ENCODE measurements around the gene NR2C2. TPM values are rescaled to one million over a fixed set of nuclear protein-coding genes. Genes with fewer than 3 reads are reported as not detected.
A peak's percentile ranks its signal among the peaks of the same experiment; 100 is the strongest.

The NR2C2 gene
- total RNA-seq, 1 donor from 2014 or later: 56.0 TPM

DNA sequence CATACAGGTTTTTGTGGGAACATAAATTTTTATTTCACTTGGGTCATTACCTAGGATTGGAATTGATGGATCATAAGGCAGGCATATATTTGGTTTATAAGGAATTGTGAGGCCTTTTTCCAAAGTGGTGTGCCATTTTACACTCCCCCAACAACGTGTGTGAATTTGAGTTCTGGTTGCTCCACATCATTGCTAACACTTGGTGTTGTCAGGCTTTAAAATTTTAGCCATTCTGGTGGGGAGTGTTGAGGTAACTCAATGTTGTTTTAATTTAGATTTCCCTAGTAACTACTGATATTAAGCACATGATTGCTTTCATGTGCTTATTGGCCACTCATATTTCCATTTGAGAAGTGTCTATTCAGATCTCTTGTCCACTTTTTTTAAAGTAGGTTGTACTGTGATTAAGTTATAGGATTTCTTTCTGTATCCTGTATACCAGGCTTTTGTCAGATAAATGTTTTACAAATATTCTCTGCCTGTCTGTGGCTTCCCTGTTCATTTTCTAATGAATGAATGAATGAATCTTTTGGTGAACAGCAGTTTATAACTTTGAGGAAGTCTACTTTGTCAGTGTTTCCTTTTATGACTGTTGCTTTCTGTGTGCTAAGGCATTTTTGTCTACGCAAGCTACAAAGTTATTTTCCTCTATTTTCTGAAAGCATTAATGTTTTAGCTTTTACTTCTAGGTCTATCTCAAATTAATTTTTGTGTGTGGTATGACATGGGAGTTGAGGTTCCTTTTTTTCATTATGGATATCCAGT lies 17.9 kb upstream of the NR2C2 start:
- H3K4me3 Mint-ChIP-seq (ENCODE audit: low read depth): no peak overlapping the region
- H3K27me3 Mint-ChIP-seq: peaks cover 2% of the 10 kb centered on the region
- TF ChIP-seq CTCF (IDR thresholded peaks at IDR 0.05; ENCODE audit: unreplicated experiment): no peak
- no peak for DNase-seq (ENCODE audit: low spot score, unreplicated experiment)
- no peaks in the 10 kb centered on the region for H3K9me3 Mint-ChIP-seq (ENCODE audit: low read depth)
- H3K36me3 Mint-ChIP-seq (ENCODE audit: insufficient read depth): no peaks in the 10 kb centered on the region
- H3K27ac Mint-ChIP-seq: no peak overlapping the region
- peaks cover 17% of the 10 kb centered on the region for H3K4me1 Mint-ChIP-seq (ENCODE audit: low read depth)

DNA sequence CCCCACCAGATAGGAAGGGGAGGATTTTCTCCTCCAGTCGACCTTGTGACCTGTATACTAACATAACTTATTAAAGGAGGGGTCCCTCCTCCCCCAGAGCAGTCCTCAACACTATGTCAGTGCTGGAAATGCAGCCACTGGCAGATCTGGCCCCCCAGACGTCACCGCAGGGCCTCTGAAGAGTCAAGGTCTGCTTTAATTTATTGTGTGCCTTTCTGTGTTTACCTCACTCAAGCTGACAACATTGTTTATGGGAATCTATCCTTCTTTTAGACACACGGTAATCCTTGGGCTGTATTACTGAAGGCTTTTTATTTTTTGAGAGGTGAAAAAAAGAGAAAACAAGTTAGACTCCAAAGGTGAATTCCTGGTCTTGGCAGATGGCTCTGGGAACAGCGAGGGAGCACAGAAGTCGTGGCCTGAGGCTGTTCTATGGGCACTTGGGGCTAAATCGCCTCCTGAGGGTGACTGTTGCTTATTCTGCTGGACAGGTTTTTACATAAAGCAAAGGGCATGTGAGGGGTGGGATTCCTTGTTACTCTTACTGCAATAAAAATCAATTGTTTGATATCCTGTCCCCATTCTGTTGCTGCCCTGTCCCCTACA lies 13.5 kb upstream of the NR2C2 start:
- H3K36me3 Mint-ChIP-seq (ENCODE audit: insufficient read depth): no peaks in the 10 kb centered on the region
- H3K27me3 Mint-ChIP-seq: no peaks in the 10 kb centered on the region
- H3K9me3 Mint-ChIP-seq (ENCODE audit: low read depth): no peaks in the 10 kb centered on the region
- no peak overlapping the region for H3K4me3 Mint-ChIP-seq (ENCODE audit: low read depth)
- H3K27ac Mint-ChIP-seq: peak overlapping the region; percentile 91
- no peak for DNase-seq (ENCODE audit: low spot score, unreplicated experiment)
- no peak for TF ChIP-seq CTCF (IDR thresholded peaks at IDR 0.05; ENCODE audit: unreplicated experiment)
- H3K4me1 Mint-ChIP-seq (ENCODE audit: low read depth): peaks cover 43% of the 10 kb centered on the region

DNA sequence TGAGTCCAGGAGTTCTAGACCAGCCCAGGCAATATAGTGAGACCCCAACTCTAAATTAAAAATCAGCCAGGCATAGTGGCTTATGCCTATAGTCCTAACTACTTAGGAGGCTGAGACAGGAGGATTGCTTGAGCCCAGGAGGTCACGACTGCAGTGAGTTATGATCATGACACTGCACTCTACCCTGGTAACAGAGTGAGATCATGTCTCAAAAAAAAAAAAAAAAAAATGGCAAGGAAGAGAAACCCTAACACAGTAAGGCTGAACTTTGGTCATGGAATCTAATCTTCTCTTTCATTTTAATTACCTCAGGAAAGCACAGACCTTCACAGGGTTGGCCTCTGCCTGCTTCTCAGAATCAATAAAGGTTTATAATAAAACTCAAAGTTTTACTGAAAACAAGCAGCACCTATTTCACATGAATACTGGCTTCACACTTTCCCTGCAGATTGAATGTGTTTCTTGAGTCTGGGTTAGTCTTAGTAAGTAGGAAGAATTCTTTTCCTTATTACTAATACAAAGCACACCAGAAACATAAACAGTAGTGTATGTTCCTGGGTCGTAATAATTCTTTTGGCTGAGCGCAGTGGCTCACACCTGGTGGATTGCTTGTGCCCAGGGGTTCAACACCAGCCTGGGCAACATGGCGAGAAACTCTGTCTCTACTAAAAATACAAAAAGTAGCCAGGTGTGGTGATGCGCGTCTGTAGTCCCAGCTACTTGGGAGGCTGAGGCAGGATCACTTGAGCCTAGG lies 11.6 kb upstream of the NR2C2 start:
- Mint-ChIP-seq H3K9me3 (ENCODE audit: low read depth) (no peaks in the 10 kb centered on the region), H3K27ac (peak overlapping the region; percentile 64), H3K4me1 (ENCODE audit: low read depth) (peaks cover 46% of the 10 kb centered on the region), H3K27me3 (no peaks in the 10 kb centered on the region), H3K4me3 (ENCODE audit: low read depth) (peak overlapping the region; percentile 19), H3K36me3 (ENCODE audit: insufficient read depth) (no peaks in the 10 kb centered on the region)
- TF ChIP-seq CTCF (IDR thresholded peaks at IDR 0.05; ENCODE audit: unreplicated experiment): no peak
- no peak for DNase-seq (ENCODE audit: low spot score, unreplicated experiment)

DNA sequence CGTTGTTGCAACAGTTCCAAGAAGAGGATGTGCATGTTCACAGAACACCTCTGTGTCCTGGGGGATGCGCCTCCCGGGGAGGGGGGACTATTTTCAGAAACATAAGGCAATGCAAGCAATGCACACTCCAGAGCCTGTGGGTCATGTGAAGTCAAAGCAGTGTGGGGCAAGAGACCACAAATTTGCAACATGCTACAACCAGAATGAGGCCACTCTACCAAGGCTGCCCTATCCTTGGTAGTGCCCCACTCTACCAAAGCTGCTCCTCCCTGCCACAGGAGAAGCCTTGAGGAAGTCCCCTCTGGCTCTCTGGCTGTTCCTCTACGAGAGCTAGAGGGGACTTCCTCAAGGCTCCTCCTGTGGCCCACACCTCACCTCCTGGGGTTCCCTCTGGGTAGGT lies 8.4 kb upstream of the NR2C2 start:
- Mint-ChIP-seq H3K27ac (no peak overlapping the region), H3K4me3 (ENCODE audit: low read depth) (no peak overlapping the region)

More for the DNA sequence above, 8.4 kb upstream of the NR2C2 start:
- Mint-ChIP-seq H3K9me3 (ENCODE audit: low read depth) (no peaks in the 10 kb centered on the region), H3K4me1 (ENCODE audit: low read depth) (peaks cover 62% of the 10 kb centered on the region), H3K36me3 (ENCODE audit: insufficient read depth) (peaks cover 4% of the 10 kb centered on the region), H3K27me3 (no peaks in the 10 kb centered on the region)
- DNase-seq (ENCODE audit: low spot score, unreplicated experiment): no peak
- TF ChIP-seq CTCF (IDR thresholded peaks at IDR 0.05; ENCODE audit: unreplicated experiment): no peak

Data from progenitor cell of endocrine pancreas (in vitro differentiated cells).